PC-3 (cell line): ENCODE results near the gene DGKI.
"Not testable (repeated sequence)": the region's sequence is repeated elsewhere in the genome, so short reads cannot be mapped to it uniquely, and the experiment has no call there.

Experiments
- CTCF ChIP-seq: fragments of 300-600 bp; sonication (generic); conservative IDR thresholded peaks from 2 replicates; pipeline ENCODE4 v1.5.1; 2017; ENCODE audit warnings: antibody characterized with exemption, low read depth, mild to moderate bottlenecking, low read length
- EZH2 ChIP-seq: fragments of 300-600 bp; sonication (generic); IDR thresholded peaks from one replicate; pipeline ENCODE4 v1.6.1; 2017; ENCODE audit warnings: antibody characterized with exemption, mild to moderate bottlenecking, low read length; ENCODE audit not compliant: unreplicated experiment
- EZH2phosphoT487 ChIP-seq: fragments of 300-600 bp; sonication (generic); IDR thresholded peaks from 2 replicates; pipeline ENCODE4 v1.6.1; 2018; ENCODE audit warnings: mild to moderate bottlenecking, antibody characterized with exemption, low read length, borderline replicate concordance

GRCh38 chr7:137831555-137831954 lies 15.2 kb downstream of the DGKI start:
- not testable (repeated sequence) for TF ChIP-seq CTCF, EZH2phosphoT487, EZH2
